Astrocyte of the spinal cord (primary cell): ENCODE data around the gene P2RY13.
A peak's percentile ranks its signal among the peaks of the same experiment; 100 is the strongest.

ENCODE experiments used
- DNase-seq: peaks from one replicate; pipeline ENCODE4 v3.0.0; 2011; ENCODE audit warnings: low read depth, low spot score
- H3K4me3 ChIP-seq: 2 replicates; pipeline ENCODE4 v1.5.1; 2011; ENCODE audit warnings: low read depth, mild to moderate bottlenecking, low read length, moderate library complexity
- in situ Hi-C: cut with HindIII; loops from 2 replicates; pipeline ENCODE4 v1.10.0; 2017; ENCODE audit warnings: low sequenced_read_pairs
- TF ChIP-seq, protein P1 (sequence below): IDR thresholded peaks from 2 replicates; pipeline ENCODE4 v1.5.1; 2012; ENCODE audit warnings: low read depth, mild to moderate bottlenecking, low read length, inconsistent platforms

Gene P2RY13

DNA sequence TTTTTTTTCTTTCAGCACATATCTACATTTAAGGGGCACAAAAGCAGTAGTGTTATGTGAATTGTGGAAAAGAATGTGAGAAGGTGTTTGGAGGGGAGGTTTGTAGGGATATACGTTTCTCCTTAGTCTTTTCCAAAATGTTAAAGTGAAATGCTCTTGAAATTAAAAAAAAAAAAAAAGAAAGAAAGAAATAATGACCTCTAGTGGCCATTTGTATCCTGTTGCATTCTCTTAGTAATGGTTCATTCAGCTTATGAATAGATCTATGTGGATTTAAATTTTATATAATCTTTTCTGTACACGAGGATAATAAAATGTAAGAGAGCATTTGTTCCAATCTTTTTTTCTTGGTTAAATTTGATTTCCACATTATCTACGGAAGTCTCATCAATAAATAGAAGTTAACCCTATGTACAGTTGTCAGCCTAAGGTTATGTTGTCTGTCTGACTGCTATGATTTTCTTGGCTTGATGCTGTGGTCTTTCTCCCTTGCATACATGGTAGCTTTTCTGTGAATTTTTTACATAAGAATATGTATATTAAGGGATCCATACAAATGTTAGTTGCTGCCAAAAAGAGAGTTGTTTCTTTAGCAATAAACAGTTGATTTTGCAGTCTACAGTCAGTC is 1.7 kb downstream of the P2RY13 start:
- TF ChIP-seq, protein P1, sequence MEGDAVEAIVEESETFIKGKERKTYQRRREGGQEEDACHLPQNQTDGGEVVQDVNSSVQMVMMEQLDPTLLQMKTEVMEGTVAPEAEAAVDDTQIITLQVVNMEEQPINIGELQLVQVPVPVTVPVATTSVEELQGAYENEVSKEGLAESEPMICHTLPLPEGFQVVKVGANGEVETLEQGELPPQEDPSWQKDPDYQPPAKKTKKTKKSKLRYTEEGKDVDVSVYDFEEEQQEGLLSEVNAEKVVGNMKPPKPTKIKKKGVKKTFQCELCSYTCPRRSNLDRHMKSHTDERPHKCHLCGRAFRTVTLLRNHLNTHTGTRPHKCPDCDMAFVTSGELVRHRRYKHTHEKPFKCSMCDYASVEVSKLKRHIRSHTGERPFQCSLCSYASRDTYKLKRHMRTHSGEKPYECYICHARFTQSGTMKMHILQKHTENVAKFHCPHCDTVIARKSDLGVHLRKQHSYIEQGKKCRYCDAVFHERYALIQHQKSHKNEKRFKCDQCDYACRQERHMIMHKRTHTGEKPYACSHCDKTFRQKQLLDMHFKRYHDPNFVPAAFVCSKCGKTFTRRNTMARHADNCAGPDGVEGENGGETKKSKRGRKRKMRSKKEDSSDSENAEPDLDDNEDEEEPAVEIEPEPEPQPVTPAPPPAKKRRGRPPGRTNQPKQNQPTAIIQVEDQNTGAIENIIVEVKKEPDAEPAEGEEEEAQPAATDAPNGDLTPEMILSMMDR, result peak; percentile 53

DNA sequence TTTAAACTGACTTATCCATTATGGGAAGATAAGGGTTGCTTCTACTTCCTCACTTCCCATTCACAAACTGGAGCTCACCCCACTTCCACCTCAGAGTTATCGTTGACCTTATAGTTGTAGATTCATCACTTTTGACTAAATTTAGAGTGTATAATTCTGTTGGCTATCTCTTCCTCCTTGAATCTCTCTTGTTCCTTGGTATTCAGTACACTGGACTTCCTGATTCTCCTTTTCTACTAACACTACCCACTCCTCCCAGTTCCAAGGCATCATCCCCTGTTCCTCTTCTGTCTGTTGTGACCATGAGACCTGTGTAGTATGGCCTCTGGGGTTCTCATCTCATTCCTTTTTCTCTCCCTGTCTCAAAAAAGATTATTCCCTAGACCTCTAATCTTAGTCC is 6.8 kb downstream of the P2RY13 start:
- in situ Hi-C loops, result no loop called here
- no peak overlapping the region for H3K4me3 ChIP-seq
- no peak for DNase-seq
- TF ChIP-seq, protein P1, result no peak

More for the DNA sequence above, 1.7 kb downstream of the P2RY13 start:
- peak; percentile 47 for DNase-seq
- in situ Hi-C loops, result no loop called here
- no peak overlapping the region for H3K4me3 ChIP-seq

DNA sequence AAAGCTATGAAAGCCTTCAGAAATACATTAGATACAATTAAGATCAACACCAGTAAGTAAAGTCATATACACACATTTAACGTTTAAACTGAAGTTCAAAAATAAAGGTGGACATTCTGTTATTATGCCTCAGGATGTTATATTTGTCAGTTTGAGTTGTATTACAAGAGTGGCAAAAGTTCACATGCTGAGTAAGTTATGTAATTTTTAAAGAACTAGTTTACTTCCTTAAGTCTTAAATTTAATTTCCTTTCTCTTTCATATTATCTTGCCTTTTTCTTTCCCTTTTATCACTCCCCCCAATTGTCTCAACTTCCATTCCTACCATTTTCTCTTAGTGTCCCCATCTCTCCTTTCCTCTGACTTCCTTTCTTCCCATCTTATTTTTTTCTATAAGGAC is 7.8 kb downstream of the P2RY13 start:
- DNase-seq, result no peak
- TF ChIP-seq, protein P1, result no peak
- no peak overlapping the region for H3K4me3 ChIP-seq
- in situ Hi-C loops, result no loop called here

DNA sequence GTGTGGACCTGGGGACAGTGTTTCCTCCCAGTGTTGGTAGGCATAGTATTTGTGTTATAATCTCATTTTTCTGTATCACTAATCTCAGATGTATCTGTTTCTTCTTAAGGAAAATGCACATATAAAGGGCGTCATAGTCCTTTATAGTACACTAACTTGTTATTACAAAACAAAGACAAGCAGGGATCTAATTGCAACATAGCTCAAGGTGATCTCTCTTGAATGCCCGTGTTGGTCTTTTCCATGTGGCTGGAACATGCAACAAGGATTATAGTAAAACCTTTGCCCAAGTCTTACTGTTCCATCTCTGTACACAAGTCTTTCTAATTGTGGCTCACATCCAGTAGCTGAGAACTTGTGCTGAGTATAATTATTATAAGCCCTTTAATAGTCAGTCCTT is 9.2 kb downstream of the P2RY13 start:
- TF ChIP-seq, protein P1, result no peak
- in situ Hi-C loops, result no loop called here
- no peak overlapping the region for H3K4me3 ChIP-seq

DNA sequence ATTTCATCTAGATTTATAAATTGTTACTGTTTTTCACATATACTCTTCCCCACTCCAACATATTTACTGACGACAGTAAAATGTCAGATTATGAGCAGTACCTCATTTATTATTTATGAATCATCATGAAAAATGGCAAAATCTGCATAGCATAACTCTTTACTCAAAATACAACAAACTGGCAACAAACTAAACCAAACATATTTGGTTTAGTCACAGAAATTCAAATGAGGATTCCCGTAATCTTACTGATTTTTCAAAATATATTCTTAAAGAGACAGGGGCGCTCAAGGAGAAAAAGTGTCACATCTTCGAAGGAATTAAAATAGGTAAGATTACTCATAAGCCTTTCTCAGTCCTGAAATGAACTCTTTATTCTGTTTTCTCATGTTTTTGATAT is 9.7 kb downstream of the P2RY13 start:
- in situ Hi-C loops, result no loop called here
- TF ChIP-seq, protein P1, result no peak
- no peak for DNase-seq
- no peak overlapping the region for H3K4me3 ChIP-seq

More for the DNA sequence above, 9.2 kb downstream of the P2RY13 start:
- no peak for DNase-seq

DNA sequence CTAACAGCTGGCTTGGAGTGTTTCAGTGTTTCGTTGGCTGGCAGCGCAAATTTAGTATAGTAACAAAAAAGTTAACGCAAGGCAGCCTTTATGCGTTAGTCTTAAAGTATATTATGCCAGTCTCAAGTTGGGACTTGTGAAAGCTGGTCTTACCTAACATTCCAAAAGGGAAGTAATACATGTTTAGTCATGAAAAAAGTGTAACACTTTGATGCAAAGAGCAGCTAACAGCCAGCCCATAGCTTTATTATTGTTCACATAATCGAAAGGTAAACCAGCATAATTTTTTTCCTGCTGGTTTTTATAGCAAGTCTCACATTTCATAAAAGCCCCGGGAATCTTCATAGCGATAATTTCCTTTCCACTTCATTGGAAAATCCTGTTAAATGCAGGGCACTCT is 10.4 kb downstream of the P2RY13 start:
- in situ Hi-C loops, result no loop called here
- TF ChIP-seq, protein P1, result no peak
- no peak overlapping the region for H3K4me3 ChIP-seq
- no peak for DNase-seq
